NCI-H524 (cell line): ENCODE measurements around the gene GRIN3B.
A peak's percentile ranks its signal among the peaks of the same experiment; 100 is the strongest.

Experiments
- DNase-seq, 2 experiments: peaks; one replicate each; lab custom pipeline; 2025; lab: John Stamatoyannopoulos, UW

GRIN3B gene

DNA sequence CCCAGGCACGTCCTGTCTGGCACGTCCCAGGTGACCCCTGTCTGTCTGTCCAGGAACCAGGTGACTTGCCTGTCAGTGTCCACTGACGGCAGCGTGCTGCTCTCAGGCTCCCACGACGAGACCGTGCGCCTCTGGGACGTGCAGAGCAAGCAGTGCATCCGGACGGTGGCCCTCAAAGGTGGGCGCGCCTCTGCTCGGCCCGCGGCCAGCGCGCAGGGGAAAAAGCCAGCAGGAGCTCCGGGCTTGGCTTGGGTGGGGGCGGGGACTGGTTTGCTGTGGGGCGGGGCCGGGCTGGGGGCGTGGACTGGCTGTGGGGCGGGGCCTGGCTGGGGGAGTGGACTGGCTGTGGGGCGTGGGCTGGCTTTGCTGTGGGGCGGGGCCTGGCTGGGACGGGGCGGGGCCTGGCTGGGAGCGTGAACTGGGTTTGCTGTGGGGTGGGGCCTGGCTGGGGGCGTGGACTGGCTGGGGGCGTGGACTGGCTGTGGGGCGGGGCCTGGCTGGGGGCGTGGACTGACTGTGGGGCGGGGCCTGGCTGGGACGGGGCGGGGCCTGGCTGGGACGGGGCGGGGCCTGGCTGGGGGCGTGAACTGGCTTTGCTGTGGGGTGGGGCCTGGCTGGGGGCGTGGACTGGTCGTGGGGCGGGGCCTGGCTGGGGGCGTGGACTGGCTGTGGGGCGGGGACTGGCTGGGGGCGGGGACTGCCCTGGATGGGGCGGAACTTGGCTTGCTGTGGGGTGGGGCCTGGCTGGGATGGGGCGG lies 8.9 kb upstream of the GRIN3B start:
- no peak for DNase-seq

DNA sequence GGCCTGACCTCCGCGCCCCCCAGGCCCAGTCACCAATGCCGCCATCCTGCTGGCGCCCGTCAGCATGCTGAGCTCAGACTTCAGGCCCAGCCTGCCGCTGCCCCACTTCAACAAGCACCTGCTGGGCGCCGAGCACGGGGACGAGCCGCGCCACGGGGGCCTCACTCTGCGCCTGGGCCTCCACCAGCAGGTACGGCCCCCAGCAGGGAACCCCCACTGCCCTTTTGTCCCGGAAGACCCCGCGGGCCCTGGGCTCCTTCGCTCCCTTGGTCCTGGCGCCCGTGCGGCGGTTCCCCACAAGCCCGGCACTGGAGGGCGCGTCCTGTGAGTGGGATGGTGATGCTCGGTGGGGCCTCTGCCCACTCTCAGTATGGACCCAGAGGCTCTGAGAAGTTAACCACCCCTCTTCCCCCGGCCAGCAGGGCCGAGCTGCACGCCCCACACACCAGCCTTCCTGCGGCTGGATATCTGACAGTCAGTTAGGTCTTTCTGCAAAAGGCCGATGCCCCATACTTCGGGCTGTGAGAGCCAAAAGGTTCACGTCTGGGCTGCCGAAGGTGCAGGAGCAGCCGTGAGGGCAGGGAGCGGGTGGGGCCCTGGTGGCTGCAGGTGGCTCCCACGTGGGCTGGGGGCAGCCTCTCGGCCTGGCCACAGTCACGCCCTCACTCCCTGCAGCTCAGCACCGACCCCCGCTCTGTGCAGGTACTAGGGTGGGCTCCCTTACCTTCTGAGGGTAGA lies 8.1 kb upstream of the GRIN3B start:
- DNase-seq, result no peak

DNA sequence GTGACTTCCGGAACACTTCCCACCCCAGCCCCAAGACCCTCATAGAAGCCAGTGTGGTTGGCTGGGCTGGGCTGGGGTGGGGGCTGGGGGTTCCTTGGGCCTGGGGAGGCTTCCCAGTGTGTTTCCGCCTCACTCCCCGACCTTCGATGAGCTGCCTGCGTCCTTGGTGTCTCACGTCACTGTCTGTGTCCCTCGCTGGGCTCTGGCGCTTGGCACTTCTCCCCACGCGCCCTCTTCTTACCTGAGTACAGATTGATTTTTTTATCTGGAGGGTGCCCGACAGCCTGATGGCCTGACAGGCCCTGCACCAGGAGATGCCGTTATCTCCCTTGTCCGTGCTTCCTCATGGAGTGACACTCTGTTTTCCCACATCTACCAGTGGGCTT lies 7.6 kb upstream of the GRIN3B start:
- DNase-seq, result no peak

DNA sequence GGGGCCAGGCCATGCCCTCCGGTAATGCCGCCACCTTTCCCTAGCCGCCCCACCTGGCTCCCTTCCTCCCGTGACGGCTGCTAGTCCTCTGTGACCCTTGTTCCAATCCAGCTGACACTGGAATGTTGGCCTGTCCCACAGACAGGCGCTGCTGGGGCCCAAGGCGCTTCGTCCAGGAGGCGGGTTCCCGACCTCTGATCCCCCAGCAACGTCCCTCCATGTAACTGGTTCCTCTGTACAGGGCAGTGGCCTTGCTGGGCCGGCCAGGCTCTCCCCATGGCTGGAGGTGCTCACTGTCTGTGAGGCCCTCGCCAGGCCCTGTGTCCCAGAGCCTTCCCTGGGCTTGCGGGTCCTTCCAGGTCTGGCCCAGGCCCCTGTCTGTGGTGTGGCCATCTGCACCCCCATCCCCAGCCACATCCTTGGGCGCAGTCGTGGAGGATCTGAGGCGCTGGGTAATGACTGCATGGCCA lies 6.8 kb upstream of the GRIN3B start:
- DNase-seq, result no peak

DNA sequence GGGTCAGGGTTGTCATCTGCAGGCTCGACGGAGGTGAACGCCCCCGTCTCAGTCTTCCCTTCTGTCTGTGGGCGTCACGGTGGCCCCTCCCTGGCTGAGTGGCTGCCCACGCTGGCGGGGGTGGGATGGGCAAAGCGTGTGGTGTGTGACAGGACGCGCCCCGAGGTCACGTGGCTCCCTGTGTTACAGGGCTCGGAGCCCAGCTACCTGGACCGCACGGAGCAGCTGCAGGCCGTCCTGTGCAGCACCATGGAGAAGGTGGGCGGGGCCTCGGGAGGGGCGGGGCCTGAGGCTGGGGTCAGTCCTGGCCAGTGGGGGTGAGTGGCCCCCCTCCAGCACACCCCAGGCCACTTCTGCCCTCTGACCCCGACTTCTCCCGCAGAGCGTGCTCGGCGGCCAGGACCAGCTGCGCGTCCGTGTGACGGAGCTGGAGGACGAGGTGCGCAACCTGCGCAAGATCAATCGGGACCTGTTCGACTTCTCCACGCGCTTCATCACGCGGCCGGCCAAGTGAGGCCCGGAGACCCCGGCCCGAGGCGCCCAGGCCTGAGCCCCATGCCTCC lies 6.3 kb upstream of the GRIN3B start:
- no peak for DNase-seq

DNA sequence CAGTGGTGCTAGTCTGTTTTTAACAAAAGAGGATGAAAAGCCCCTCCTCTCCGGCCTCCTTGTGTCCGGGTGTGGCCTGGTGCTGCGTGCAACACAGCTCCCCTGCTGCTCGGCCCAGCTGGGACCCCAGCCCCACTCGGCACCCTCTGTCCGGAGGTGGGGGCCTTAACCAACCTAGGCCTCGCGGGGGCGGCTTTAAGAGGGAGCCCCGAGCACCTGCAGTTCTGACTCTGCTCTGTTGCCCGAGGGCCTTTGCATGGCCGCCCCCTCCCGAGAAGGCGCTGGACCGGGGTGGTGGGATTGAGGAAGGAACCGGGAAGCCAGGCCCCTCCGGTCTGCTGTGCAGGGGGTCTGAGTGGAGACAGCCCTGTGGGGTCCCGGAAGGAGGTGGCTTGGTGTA lies 5.7 kb upstream of the GRIN3B start:
- DNase-seq, result no peak

DNA sequence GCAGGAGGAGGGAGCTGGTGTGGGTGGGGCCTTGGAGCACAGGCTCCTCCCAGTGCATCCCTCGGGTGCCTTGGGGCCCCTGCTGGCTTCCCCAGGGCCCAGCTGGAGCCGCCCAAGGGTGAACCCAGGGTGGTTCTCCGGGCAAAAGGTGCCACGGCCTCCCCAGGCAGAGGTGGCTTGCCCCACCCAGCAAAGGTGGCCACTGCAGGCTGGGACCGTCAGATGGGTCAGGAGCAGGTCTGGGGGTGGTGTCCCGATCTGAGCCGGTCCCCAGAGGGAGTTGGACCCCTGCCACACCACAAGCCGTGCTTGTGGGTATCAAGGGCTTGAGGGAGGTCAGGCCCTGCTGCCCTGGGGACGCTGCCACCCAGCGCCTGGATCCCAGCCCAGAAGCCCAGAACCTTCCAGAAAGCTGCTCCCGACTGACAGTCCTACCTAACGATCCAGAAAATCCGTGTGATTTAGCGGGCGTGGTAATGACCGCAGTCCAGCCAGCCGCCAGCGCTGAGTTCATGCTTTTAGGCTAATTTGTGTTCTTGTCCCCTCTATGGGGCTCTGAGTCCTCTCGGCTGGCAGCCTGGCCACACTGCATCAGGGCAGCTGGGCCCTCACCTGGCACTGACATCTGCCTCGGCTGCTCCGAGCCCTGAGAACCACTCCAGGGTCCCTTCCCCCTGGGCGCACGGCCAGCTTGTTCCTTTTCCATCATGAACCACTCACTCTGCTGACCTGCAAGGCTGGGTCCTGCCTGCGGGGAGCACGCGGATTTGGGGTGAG lies 5.0 kb upstream of the GRIN3B start:
- DNase-seq, result peak in 1 of 2 experiments; percentile 21

DNA sequence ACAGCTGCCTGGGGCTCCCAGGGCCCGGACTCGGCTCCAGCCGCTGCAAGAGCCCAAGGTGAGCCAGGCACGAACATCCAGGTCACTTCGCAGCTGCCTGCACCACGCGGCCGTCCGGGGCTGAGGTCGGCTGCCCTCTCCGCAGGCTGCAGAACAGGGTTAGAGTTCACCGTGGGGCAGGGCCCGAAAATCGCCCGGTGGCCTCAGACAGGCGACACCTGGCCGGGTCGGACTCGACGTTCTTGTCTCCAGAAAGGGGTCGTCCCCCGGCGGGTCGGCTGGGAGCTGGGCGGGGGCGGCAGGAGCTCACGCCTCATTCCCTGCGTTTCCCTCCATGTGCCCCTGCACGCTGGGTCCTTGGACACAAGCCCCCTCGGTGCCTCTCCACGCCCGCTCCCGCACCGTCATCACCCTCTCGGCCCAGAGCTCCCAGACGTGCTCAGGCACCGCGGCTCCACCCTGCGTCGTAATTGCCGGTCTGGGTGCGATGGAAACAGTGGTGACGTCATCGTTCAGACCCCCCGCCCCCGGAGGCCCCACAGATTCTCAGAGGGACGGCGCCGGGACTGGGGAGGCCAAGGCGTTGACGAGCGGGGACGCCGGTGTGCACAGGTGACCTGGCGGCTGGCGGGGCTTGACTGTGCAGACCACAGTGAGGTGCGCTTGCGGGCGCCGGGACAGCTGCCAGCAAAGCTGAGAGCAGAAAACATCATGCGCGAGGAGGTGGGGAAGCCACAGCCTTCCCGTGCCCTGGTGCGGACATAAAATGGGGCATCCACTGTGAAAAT lies 4.0 kb upstream of the GRIN3B start:
- DNase-seq, result peak in 1 of 2 experiments; percentile 36

DNA sequence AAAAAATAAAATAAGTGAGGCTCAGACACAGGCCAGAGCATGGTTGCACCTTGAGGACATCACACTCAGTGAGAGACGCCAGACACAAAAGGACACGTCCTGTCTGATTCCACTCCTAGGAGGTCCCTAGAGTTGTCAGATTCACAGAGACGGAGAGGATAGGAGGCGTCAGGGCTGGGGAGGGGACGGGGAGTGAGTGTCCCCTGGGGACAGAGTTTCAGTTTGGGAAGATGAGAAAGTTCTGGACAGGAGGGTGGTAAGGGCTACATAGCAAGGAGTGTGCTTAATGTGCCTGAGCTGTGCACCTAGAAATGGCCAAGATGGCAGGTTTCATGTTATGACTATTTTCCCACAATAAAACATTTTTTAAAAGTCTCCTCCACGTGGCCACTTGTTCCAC lies 2.2 kb upstream of the GRIN3B start:
- DNase-seq, result no peak

DNA sequence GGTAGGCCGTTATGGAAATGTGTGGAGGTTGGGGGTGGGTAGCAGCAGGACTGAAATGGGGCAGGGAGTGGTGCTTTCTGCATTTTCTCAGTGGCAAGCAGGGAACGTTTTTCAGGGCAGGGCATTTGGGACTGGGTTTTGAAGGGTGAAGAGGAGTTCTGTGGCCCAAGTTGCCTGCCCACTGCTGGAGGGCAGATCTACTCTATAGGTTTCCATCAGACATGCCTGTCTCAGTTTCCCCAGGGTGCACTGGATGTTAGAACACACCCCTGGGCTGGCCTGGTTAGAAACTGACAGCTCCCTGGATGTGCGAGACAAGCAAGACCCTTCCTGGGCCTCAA lies 870 bp upstream of the GRIN3B start:
- no peak for DNase-seq

DNA sequence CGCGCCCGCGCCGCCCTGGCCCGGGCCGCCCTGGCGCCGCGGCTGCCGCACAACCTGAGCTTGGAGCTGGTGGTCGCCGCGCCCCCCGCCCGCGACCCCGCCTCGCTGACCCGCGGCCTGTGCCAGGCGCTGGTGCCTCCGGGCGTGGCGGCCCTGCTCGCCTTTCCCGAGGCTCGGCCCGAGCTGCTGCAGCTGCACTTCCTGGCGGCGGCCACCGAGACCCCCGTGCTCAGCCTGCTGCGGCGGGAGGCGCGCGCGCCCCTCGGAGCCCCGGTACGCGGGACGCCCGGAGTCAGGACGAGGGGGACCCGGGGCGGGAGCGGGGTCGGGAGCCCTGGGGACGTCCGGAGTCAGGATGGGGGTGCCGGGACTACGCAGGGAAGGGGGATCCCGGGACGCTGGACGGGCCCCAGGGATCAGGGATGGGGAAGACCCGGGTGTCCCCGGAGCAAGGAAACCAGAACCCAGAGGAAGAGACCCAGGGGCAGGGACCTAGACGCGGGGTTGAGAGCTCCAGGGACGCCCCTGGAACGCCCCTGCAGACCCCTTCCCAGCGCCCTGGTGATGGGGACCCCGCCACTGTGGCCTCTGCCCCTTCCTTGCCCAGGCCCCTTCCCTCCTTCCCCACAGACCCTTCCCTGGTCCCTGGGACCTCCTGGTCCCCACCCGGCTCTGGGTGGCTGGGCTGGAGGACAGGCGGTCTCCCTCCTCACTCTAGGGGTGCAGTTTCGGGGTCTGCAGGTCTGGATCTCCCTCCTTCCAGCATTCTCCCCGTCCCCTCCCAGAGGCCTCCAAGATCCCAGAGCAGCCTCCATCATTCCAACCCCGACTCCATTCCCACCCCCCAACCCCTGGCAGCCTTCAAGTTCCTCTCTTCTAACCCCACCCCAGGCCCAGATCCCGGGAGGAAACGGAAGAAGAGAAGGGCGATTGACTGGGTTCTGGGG lies 645 bp downstream of the GRIN3B start:
- DNase-seq, result no peak

DNA sequence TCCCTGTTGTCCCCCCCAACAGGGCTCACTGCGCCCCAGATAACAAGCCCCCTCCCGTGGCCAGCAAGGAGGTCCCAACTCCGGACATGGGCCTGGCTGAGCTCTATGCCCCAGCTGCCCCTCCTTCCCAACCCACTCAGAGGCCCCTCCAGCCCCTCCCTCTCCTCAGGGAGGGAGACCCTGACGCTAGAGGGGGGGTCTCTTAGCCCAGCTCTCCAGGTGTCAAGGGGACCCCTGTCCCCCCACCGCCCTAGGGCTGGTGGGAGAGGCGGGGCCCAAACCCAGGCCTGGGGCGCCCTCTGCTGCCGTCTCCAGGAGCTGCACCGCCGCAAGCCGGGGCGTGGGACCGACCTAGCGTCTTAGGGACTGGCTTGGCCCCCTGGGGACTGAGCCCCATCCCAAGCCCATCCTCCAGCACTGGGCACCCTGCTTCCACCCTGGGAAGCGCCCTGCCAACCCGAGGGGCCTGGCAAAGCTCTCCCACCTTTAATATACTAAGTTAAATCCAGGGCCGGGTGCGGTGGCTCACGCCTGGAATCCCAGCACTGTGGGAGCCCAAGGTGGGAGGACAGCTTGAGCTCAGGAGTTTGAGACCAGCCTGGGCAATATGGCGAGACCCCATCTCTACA lies 1.4 kb downstream of the GRIN3B start:
- DNase-seq, result peak; percentile 17 to 53

DNA sequence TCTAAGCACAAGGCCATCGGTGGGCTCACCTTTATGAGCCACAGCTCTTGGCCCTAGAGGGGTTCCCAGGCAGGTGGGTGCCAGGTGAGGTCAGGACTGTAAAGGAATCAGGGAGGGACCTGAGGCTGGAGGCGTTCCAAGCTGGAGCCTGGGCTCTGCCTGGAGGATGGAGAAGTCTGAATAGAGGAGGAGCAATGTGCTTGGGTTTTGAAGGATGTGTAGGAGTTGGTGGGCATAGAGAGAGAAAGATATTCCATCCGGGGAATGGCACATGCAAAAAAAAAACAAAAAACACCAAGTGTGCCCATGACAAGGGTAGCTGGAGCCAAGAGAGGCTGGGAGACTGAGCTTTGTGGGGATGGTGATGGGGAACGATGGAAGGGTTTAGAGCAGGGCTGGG lies 2.4 kb downstream of the GRIN3B start:
- no peak for DNase-seq

DNA sequence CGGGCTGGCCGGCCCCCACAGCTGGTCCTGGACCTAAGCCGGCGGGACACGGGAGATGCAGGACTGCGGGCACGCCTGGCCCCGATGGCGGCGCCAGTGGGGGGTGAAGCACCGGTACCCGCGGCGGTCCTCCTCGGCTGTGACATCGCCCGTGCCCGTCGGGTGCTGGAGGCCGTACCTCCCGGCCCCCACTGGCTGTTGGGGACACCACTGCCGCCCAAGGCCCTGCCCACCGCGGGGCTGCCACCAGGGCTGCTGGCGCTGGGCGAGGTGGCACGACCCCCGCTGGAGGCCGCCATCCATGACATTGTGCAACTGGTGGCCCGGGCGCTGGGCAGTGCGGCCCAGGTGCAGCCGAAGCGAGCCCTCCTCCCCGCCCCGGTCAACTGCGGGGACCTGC lies 3.1 kb downstream of the GRIN3B start:
- DNase-seq, result no peak

DNA sequence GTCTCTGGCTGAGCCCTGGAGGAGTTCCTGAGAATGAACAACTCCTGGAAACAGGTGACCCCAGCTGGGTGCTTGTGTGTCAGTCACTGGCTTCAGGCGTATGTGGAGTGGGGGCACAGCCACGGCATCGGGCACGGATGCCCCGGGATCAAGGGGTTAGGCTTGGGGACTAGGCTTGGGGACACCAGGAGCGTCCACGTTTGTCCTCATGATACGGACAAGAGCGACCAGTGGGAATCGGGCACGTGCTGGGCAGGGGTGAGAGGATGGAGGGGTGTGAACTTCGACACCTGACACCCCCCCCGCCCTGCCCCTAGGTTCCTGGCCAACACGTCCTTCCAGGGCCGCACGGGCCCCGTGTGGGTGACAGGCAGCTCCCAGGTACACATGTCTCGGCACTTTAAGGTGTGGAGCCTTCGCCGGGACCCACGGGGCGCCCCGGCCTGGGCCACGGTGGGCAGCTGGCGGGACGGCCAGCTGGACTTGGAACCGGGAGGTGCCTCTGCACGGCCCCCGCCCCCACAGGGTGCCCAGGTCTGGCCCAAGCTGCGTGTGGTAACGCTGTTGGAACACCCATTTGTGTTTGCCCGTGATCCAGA lies 4.1 kb downstream of the GRIN3B start:
- no peak for DNase-seq

DNA sequence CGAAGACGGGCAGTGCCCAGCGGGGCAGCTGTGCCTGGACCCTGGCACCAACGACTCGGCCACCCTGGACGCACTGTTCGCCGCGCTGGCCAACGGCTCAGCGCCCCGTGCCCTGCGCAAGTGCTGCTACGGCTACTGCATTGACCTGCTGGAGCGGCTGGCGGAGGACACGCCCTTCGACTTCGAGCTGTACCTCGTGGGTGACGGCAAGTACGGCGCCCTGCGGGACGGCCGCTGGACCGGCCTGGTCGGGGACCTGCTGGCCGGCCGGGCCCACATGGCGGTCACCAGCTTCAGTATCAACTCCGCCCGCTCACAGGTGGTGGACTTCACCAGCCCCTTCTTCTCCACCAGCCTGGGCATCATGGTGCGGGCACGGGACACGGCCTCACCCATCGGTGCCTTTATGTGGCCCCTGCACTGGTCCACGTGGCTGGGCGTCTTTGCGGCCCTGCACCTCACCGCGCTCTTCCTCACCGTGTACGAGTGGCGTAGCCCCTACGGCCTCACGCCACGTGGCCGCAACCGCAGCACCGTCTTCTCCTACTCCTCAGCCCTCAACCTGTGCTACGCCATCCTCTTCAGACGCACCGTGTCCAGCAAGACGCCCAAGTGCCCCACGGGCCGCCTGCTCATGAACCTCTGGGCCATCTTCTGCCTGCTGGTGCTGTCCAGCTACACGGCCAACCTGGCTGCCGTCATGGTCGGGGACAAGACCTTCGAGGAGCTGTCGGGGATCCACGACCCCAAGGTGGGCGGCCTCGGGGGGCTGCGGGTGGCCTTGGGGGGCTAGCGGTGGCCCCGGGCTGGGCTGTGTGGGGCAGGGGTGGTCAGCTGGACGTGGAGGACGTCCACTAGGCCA lies 4.8 kb downstream of the GRIN3B start:
- no peak for DNase-seq

DNA sequence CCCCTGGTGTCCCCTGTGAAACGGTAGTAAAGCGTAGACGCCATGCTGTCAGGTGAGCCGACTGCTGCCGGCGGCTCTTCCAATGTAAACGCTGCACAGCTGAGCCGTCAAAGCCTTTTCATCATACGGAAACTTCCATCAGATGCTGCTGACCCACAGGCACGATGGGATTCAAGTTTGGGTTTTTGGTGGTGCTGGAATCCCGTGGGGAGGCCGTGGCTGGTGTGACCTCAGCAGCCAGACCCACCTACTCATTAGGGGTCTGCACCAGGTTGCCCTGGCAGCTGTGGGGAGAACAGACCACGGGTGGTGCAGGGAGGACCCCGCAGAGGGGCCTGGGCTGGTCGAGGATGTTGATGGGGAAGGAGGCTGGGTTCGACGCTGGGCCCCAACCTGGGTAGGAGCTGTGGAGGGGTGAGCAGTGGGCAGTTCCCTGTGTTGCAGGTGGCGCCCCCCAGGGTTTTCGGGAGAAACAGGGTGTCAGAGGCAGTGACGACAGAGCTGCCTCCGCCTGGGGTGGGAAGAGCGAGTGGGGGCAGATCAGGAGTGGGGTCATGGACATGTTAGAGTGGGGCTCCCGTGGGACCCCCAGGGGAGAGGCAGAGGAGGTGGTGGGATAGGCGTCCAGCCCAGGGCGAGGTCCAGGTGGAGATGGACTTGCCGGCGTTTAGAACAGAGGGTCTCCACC lies 6.6 kb downstream of the GRIN3B start:
- no peak for DNase-seq
